H9 (cell line): ENCODE data around the gene EDA. TPM values are rescaled to one million over a fixed set of nuclear protein-coding genes. Genes with fewer than 3 reads are reported as not detected.

ENCODE experiments used
- DNase-seq: peaks from one replicate; pipeline ENCODE4 v3.0.0-alpha.2; 2017
- H2AFZ ChIP-seq: one replicate; pipeline ENCODE4 v1.6.1; 2013; ENCODE audit warnings: mild to moderate bottlenecking, low read length, control low read depth, moderate library complexity
- H2AK5ac ChIP-seq: 2 replicates; pipeline ENCODE4 v1.6.1; 2013; ENCODE audit warnings: low read length, control low read depth, mixed read lengths; ENCODE audit not compliant: insufficient read length
- H2BK120ac ChIP-seq: one replicate; pipeline ENCODE4 v1.6.1; 2013; ENCODE audit warnings: low read depth, mild to moderate bottlenecking, low read length, control low read depth, inconsistent platforms; ENCODE audit not compliant: poor library complexity, severe bottlenecking
- H2BK12ac ChIP-seq: 2 replicates; pipeline ENCODE4 v1.6.1; 2013; ENCODE audit warnings: low read length, control low read depth, mixed read lengths, low read depth; ENCODE audit not compliant: insufficient read length
- H2BK15ac ChIP-seq: 2 replicates; pipeline ENCODE4 v1.6.1; 2013; ENCODE audit warnings: low read depth, low read length, control low read depth
- H2BK20ac ChIP-seq: one replicate; pipeline ENCODE4 v1.6.1; 2013; ENCODE audit warnings: low read depth, mild to moderate bottlenecking, low read length, control low read depth, inconsistent platforms; ENCODE audit not compliant: poor library complexity, severe bottlenecking
- H2BK5ac ChIP-seq: 2 replicates; pipeline ENCODE4 v1.6.1; 2013; ENCODE audit warnings: low read length, control low read depth, mixed read lengths; ENCODE audit not compliant: insufficient read length
- H3K14ac ChIP-seq: 2 replicates; pipeline ENCODE4 v1.6.1; 2013; ENCODE audit warnings: low read length, control low read depth; ENCODE audit not compliant: insufficient read depth
- H3K18ac ChIP-seq: 2 replicates; pipeline ENCODE4 v1.6.1; 2013; ENCODE audit warnings: low read depth, mild to moderate bottlenecking, mixed read lengths, low read length, control low read depth; ENCODE audit not compliant: insufficient read length
- H3K23ac ChIP-seq: 2 replicates; pipeline ENCODE4 v1.6.1; 2013; ENCODE audit warnings: low read length, control low read depth, mixed read lengths, low read depth; ENCODE audit not compliant: insufficient read length
- H3K23me2 ChIP-seq: 2 replicates; pipeline ENCODE4 v1.6.1; 2013; ENCODE audit warnings: low read depth, mild to moderate bottlenecking, mixed read lengths, low read length, control low read depth; ENCODE audit not compliant: insufficient read length, poor library complexity, severe bottlenecking
- H3K27ac ChIP-seq: 2 replicates; pipeline ENCODE4 v1.5.1; 2013; ENCODE audit warnings: low read length, control low read depth, mixed read lengths, low read depth; ENCODE audit not compliant: insufficient read length
- H3K27me3 ChIP-seq: 2 replicates; pipeline ENCODE4 v1.6.1; 2013; ENCODE audit warnings: low read length, control low read depth, inconsistent platforms; ENCODE audit not compliant: insufficient read depth
- H3K4ac ChIP-seq: 2 replicates; pipeline ENCODE4 v1.6.1; 2013; ENCODE audit warnings: low read depth, mild to moderate bottlenecking, control low read depth, inconsistent platforms, low read length, moderate library complexity
- H3K4me1 ChIP-seq: 2 replicates; pipeline ENCODE4 v1.6.1; 2013; ENCODE audit warnings: low read length, control low read depth, inconsistent platforms; ENCODE audit not compliant: insufficient read depth
- H3K4me2 ChIP-seq: 2 replicates; pipeline ENCODE4 v1.6.1; 2013; ENCODE audit warnings: low read length, control low read depth, mixed read lengths; ENCODE audit not compliant: insufficient read length, insufficient read depth
- H3K56ac ChIP-seq: 2 replicates; pipeline ENCODE4 v1.6.1; 2013; ENCODE audit warnings: low read depth, mild to moderate bottlenecking, mixed read lengths, low read length, control low read depth; ENCODE audit not compliant: insufficient read length
- H3K79me1 ChIP-seq: 2 replicates; pipeline ENCODE4 v1.6.1; 2013; ENCODE audit warnings: low read depth, mild to moderate bottlenecking, moderate library complexity, low read length, control low read depth, inconsistent platforms; ENCODE audit not compliant: insufficient read depth, poor library complexity, severe bottlenecking
- H3K79me2 ChIP-seq: 2 replicates; pipeline ENCODE4 v1.6.1; 2013; ENCODE audit warnings: low read length, control low read depth, inconsistent platforms; ENCODE audit not compliant: insufficient read depth
- H3K9ac ChIP-seq: 2 replicates; pipeline ENCODE4 v1.6.1; 2013; ENCODE audit warnings: low read length, control low read depth, mixed read lengths; ENCODE audit not compliant: insufficient read length; ENCODE audit errors: extremely low read depth
- H3K9me3 ChIP-seq: one replicate; pipeline ENCODE4 v1.6.1; 2013; ENCODE audit warnings: low read depth, low read length, inconsistent platforms; ENCODE audit not compliant: control insufficient read depth
- H3T11ph ChIP-seq: one replicate; pipeline ENCODE4 v1.6.1; 2013; ENCODE audit warnings: mild to moderate bottlenecking, low read length, control low read depth, inconsistent platforms
- H4K20me1 ChIP-seq: one replicate; pipeline ENCODE4 v1.6.1; 2013; ENCODE audit not compliant: control insufficient read depth, insufficient read length, insufficient read depth
- H4K5ac ChIP-seq: 2 replicates; pipeline ENCODE4 v1.6.1; 2013; ENCODE audit warnings: low read depth, mild to moderate bottlenecking, mixed read lengths, low read length, control low read depth; ENCODE audit not compliant: insufficient read length
- H4K8ac ChIP-seq: replicated peaks from 2 replicates; pipeline ENCODE4 v1.6.1; 2013; ENCODE audit warnings: low read length, control low read depth, mixed read lengths, low read depth; ENCODE audit not compliant: insufficient read length
- H4K91ac ChIP-seq: 2 replicates; pipeline ENCODE4 v1.6.1; 2013; ENCODE audit warnings: low read depth, mild to moderate bottlenecking, moderate library complexity, mixed read lengths, low read length, control low read depth; ENCODE audit not compliant: insufficient read length
- H3K27ac Mint-ChIP-seq, 3 experiments: 2 replicates in 2 of 3; 3 replicates in 1 of 3; pipeline ENCODE4 v1.8.0; 2020 to 2021; ENCODE audit warnings: mixed read lengths in 3 of 3, mild to moderate bottlenecking in 1 of 3, moderate library complexity in 1 of 3
- H3K27me3 Mint-ChIP-seq: 2 replicates; pipeline ENCODE4 v1.8.0; 2021; ENCODE audit warnings: low read depth, mild to moderate bottlenecking, moderate library complexity, mixed read lengths
- H3K36me3 Mint-ChIP-seq, 3 experiments: 2 replicates in 2 of 3; 3 replicates in 1 of 3; pipeline ENCODE4 v1.8.0; 2020 to 2021; ENCODE audit warnings: low read depth in 3 of 3, mixed read lengths in 3 of 3; ENCODE audit not compliant: insufficient read depth in 1 of 3
- H3K4me1 Mint-ChIP-seq, 2 experiments: 2 replicates each; pipeline ENCODE4 v1.8.0; 2020; ENCODE audit warnings: mixed read lengths in 2 of 2
- H3K4me3 Mint-ChIP-seq, 2 experiments: 2 replicates in 1 of 2; 3 replicates in 1 of 2; pipeline ENCODE4 v1.8.0; 2020 to 2021; ENCODE audit warnings: mild to moderate bottlenecking in 2 of 2, mixed read lengths in 2 of 2, moderate library complexity in 1 of 2
- H3K9me3 Mint-ChIP-seq, 2 experiments: 2 replicates in 1 of 2; 3 replicates in 1 of 2; pipeline ENCODE4 v1.8.0; 2020; ENCODE audit warnings: mild to moderate bottlenecking in 2 of 2, mixed read lengths in 2 of 2, moderate library complexity in 1 of 2
- WGBS: extraction: QIAGEN DNeasy Blood & Tissue Kit; methylation state at CpG from one replicate; pipeline ENCODE4 v1.1.7; 2013; ENCODE audit warnings: missing lambda C conversion rate, low lambda C conversion rate, mixed read lengths; ENCODE audit not compliant: insufficient read length; ENCODE audit errors: extremely low coverage; 5-methylcytosine and 5-hydroxymethylcytosine counted together
- total RNA-seq: library from RNA; stranded (reverse); gene quantifications from 2 replicates; pipeline ENCODE4 v1.2.1, GENCODE V29; 2021
- TF ChIP-seq, protein P1 (sequence below): fragments of 200-600 bp; sonication (generic); conservative IDR thresholded peaks from 3 replicates; pipeline ENCODE4 v1.8.0; 2021; ENCODE audit warnings: antibody characterized with exemption, mild to moderate bottlenecking

The EDA gene
- total RNA-seq, 1 experiment from 2014 or later = 7.7 TPM

DNA sequence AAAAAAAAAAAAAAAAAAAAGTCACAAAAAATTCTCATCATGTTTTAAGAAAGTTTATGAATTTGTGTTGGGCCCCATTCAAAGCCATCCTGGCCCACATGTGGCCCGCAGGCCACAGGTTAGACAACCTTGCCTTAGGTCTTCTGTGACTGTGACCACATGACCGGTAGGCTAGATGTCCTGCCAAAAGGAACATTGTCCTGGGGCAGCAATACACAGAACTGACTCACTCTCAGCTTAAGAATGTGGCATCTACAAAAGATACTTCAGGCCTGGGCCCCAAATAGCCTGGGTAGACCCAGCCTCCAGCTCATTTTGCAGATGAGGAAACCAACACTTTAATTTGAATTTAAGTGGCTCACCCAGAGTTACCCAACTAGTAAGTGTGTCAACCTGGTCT lies 423.8 kb downstream of the EDA start:
- Histone ChIP-seq H4K8ac (no peak overlapping the region), H3K4ac (no peak overlapping the region), H2BK15ac (no peak overlapping the region), H2BK5ac (no peak overlapping the region), H3K14ac (no peak overlapping the region), H4K91ac (no peak overlapping the region), H2AFZ (no peak overlapping the region), H3K79me2 (no peaks in the 10 kb centered on the region), H2BK120ac (no peak overlapping the region), H3K56ac (no peak overlapping the region), H2BK12ac (no peak overlapping the region), H2AK5ac (no peak overlapping the region), H3K27ac (no peak overlapping the region), H3K9me3 (peaks cover 61% of the 10 kb centered on the region), H3K23me2 (no peaks in the 10 kb centered on the region), H3K27me3 (no peaks in the 10 kb centered on the region), H3K23ac (no peak overlapping the region), H3K4me1 (no peaks in the 10 kb centered on the region), H4K20me1 (no peaks in the 10 kb centered on the region), H3K18ac (no peak overlapping the region), H4K5ac (no peak overlapping the region), H3K9ac (no peak overlapping the region), H3K4me2 (no peak overlapping the region), H3T11ph (no peak overlapping the region), H2BK20ac (no peak overlapping the region), H3K79me1 (no peaks in the 10 kb centered on the region)
- H3K9me3 Mint-ChIP-seq = peaks cover 63 to 69% of the 10 kb centered on the region in 2 experiments
- H3K27me3 Mint-ChIP-seq = peaks cover 2% of the 10 kb centered on the region; the same call in 1 of the 2 replicates
- DNase-seq = no peak
- TF ChIP-seq, protein P1, sequence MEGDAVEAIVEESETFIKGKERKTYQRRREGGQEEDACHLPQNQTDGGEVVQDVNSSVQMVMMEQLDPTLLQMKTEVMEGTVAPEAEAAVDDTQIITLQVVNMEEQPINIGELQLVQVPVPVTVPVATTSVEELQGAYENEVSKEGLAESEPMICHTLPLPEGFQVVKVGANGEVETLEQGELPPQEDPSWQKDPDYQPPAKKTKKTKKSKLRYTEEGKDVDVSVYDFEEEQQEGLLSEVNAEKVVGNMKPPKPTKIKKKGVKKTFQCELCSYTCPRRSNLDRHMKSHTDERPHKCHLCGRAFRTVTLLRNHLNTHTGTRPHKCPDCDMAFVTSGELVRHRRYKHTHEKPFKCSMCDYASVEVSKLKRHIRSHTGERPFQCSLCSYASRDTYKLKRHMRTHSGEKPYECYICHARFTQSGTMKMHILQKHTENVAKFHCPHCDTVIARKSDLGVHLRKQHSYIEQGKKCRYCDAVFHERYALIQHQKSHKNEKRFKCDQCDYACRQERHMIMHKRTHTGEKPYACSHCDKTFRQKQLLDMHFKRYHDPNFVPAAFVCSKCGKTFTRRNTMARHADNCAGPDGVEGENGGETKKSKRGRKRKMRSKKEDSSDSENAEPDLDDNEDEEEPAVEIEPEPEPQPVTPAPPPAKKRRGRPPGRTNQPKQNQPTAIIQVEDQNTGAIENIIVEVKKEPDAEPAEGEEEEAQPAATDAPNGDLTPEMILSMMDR = no peak
- H3K4me1 Mint-ChIP-seq = no peaks in the 10 kb centered on the region; a peak in 1 of 4 replicates
- H3K27ac Mint-ChIP-seq = no peak overlapping the region
- WGBS = no CpG with 5 or more reads among the region's 2 CpGs
- peaks cover 2 to 12% (median 5%) of the 10 kb centered on the region in 3 experiments; a peak in 4 of 7 replicates for H3K36me3 Mint-ChIP-seq
- H3K4me3 Mint-ChIP-seq = no peak overlapping the region
